ENCODE data around the gene PPP1R13B. TPM values are rescaled to one million over a fixed set of nuclear protein-coding genes. Genes with fewer than 3 reads are reported as not detected.

The PPP1R13B gene
- total RNA-seq, 1 donor from 2014 or later: 63.9 TPM

DNA sequence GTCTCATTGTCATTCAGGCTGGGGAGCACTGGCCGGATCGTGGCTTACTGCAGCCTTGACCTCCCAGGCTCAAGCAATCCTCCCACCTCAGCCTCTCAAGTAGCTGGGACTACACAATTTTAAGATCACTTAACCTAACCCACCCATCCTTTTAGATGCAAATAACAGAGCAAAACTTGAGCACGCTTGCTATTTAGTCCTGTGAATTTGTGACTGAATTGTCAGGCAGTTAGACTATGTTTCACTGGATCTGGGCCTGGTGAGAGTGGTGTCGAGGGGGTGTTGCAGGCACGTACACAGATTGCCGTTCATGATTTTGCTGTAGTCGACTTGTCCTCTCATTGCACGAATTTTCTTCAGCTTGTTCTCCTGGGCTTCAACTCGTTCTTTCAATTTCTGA, 93.6 kb downstream of the PPP1R13B start:
- Mint-ChIP-seq H3K4me1 (ENCODE audit: unreplicated experiment) (peaks cover 14% of the 10 kb centered on the region), H3K36me3 (ENCODE audit: low read depth, unreplicated experiment) (peaks cover 20% of the 10 kb centered on the region), H3K9me3 (ENCODE audit: unreplicated experiment) (no peaks in the 10 kb centered on the region), H3K27me3 (ENCODE audit: unreplicated experiment) (no peaks in the 10 kb centered on the region), H3K4me3 (ENCODE audit: unreplicated experiment) (no peak overlapping the region), H3K27ac (ENCODE audit: unreplicated experiment) (peak overlapping the region; percentile 38)
- TF ChIP-seq, protein P1, sequence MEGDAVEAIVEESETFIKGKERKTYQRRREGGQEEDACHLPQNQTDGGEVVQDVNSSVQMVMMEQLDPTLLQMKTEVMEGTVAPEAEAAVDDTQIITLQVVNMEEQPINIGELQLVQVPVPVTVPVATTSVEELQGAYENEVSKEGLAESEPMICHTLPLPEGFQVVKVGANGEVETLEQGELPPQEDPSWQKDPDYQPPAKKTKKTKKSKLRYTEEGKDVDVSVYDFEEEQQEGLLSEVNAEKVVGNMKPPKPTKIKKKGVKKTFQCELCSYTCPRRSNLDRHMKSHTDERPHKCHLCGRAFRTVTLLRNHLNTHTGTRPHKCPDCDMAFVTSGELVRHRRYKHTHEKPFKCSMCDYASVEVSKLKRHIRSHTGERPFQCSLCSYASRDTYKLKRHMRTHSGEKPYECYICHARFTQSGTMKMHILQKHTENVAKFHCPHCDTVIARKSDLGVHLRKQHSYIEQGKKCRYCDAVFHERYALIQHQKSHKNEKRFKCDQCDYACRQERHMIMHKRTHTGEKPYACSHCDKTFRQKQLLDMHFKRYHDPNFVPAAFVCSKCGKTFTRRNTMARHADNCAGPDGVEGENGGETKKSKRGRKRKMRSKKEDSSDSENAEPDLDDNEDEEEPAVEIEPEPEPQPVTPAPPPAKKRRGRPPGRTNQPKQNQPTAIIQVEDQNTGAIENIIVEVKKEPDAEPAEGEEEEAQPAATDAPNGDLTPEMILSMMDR (IDR thresholded peaks at IDR 0.05; ENCODE audit: unreplicated experiment): no peak
- no peak for DNase-seq (ENCODE audit: low spot score)

DNA sequence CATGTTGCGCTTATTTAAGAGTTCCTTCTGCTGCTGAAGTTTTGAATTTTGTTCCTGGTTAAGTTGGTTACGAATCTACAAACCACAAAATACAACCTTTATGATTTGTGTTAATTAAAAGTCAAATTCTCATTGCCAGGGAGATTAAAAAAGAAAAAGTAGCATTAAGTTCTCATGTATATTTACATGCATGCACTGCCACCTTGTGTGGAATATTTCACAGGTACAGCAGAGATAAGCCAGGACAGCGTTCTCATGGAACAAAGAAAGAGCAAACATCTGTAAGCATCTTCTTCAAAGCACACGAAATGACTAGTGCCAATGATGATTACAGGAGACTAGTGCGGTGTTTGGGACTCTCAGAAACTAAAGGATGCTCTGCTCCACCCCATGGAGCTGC, 97.5 kb downstream of the PPP1R13B start:
- DNase-seq (ENCODE audit: low spot score): no peak
- peaks cover 29% of the 10 kb centered on the region for H3K36me3 Mint-ChIP-seq (ENCODE audit: low read depth, unreplicated experiment)
- H3K27ac Mint-ChIP-seq (ENCODE audit: unreplicated experiment): peak overlapping the region; percentile 39
- H3K4me3 Mint-ChIP-seq (ENCODE audit: unreplicated experiment): no peak overlapping the region
- no peaks in the 10 kb centered on the region for H3K9me3 Mint-ChIP-seq (ENCODE audit: unreplicated experiment)
- TF ChIP-seq, protein P1 (IDR thresholded peaks at IDR 0.05; ENCODE audit: unreplicated experiment): no peak
- H3K27me3 Mint-ChIP-seq (ENCODE audit: unreplicated experiment): no peaks in the 10 kb centered on the region
- peaks cover 14% of the 10 kb centered on the region for H3K4me1 Mint-ChIP-seq (ENCODE audit: unreplicated experiment)

DNA sequence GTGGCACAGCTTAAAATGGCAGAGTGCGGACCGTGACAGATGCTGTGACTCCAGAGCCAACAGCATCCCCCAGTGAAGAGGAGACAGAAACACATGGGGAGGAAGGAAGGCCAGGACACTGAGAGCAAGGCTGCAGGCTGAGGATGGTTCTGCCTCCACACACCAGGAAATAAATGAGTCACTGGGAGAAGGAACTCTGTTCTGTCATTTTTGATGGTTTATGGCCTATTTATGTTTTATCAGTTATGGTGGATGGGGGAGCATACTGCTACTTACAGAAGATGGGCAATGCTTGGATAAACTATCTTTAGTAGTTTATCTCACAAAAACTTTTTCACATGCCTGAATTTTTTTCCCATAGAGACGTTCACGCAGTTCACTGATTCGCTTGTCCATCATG, 97.9 kb downstream of the PPP1R13B start:
- H3K27me3 Mint-ChIP-seq (ENCODE audit: unreplicated experiment): no peaks in the 10 kb centered on the region
- H3K27ac Mint-ChIP-seq (ENCODE audit: unreplicated experiment): no peak overlapping the region
- H3K4me3 Mint-ChIP-seq (ENCODE audit: unreplicated experiment): no peak overlapping the region
- no peaks in the 10 kb centered on the region for H3K9me3 Mint-ChIP-seq (ENCODE audit: unreplicated experiment)
- peaks cover 29% of the 10 kb centered on the region for H3K36me3 Mint-ChIP-seq (ENCODE audit: low read depth, unreplicated experiment)
- peaks cover 12% of the 10 kb centered on the region for H3K4me1 Mint-ChIP-seq (ENCODE audit: unreplicated experiment)
- DNase-seq (ENCODE audit: low spot score): no peak
- TF ChIP-seq, protein P1 (IDR thresholded peaks at IDR 0.05; ENCODE audit: unreplicated experiment): no peak

DNA sequence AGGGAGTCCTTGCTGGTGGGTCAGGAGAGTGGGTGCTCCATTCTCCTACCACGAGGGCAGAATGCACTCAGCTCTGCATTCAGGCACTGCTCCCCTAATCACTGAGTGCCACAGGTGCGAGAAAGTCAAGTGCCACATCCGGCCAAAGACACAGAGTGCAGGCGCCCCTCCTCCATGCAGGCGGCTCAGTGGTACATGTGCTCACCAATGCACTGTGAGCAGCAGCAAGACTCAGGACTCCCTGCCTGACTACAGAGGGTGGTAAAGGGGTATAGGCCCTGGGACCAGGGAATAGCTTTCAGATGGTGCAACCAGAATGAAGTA, 98.9 kb downstream of the PPP1R13B start:
- no peaks in the 10 kb centered on the region for H3K9me3 Mint-ChIP-seq (ENCODE audit: unreplicated experiment)
- H3K4me3 Mint-ChIP-seq (ENCODE audit: unreplicated experiment): no peak overlapping the region
- peaks cover 28% of the 10 kb centered on the region for H3K36me3 Mint-ChIP-seq (ENCODE audit: low read depth, unreplicated experiment)
- peaks cover 6% of the 10 kb centered on the region for H3K4me1 Mint-ChIP-seq (ENCODE audit: unreplicated experiment)
- TF ChIP-seq, protein P1 (IDR thresholded peaks at IDR 0.05; ENCODE audit: unreplicated experiment): no peak
- DNase-seq (ENCODE audit: low spot score): no peak
- no peaks in the 10 kb centered on the region for H3K27me3 Mint-ChIP-seq (ENCODE audit: unreplicated experiment)
- no peak overlapping the region for H3K27ac Mint-ChIP-seq (ENCODE audit: unreplicated experiment)

GRCh38 chr14:103746701-103747100, 100.7 kb downstream of the PPP1R13B start:
- DNase-seq (ENCODE audit: low spot score): no peak
- peaks cover 33% of the 10 kb centered on the region for H3K36me3 Mint-ChIP-seq (ENCODE audit: low read depth, unreplicated experiment)

More at GRCh38 chr14:103746701-103747100, 100.7 kb downstream of the PPP1R13B start:
- Mint-ChIP-seq H3K27ac (ENCODE audit: unreplicated experiment) (no peak overlapping the region), H3K27me3 (ENCODE audit: unreplicated experiment) (peaks cover 4% of the 10 kb centered on the region), H3K4me1 (ENCODE audit: unreplicated experiment) (peaks cover 11% of the 10 kb centered on the region), H3K4me3 (ENCODE audit: unreplicated experiment) (no peak overlapping the region), H3K9me3 (ENCODE audit: unreplicated experiment) (no peaks in the 10 kb centered on the region)
- TF ChIP-seq, protein P1 (IDR thresholded peaks at IDR 0.05; ENCODE audit: unreplicated experiment): no peak

Data from endothelial cell (in vitro differentiated cells).